Medulla oblongata (tissue), 1 donor: ENCODE data around the gene WDR27.
A peak's percentile ranks its signal among the peaks of the same experiment; 100 is the strongest.
"Not testable (repeated sequence)": the region's sequence is repeated elsewhere in the genome, so short reads cannot be mapped to it uniquely, and the experiment has no call there.

Source experiments
- DNase-seq: peaks from one replicate; pipeline ENCODE4 v3.0.0-alpha.2; 2015; ENCODE audit errors: extremely low spot score

The WDR27 gene

GRCh38 chr6:169441292-169441691 lies 260.5 kb downstream of the WDR27 start:
- no peak for DNase-seq

DNA sequence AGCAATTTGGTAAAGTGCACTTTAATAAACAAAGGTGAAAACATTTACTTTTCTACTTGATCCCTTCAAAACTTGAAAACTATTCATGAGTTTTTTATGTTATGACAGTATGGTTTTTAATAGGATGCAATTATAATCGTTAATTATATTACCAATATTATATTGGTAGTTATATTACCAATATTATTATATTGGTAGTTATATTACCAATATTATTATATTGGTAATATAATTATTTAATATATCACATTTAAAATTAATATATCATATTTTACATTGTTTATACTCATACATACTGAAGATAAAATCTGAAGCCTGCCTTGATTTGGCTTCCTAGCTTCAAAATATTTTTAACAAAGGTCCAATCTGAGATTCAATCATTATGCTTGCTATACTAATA lies 262.1 kb downstream of the WDR27 start:
- DNase-seq = no peak

DNA sequence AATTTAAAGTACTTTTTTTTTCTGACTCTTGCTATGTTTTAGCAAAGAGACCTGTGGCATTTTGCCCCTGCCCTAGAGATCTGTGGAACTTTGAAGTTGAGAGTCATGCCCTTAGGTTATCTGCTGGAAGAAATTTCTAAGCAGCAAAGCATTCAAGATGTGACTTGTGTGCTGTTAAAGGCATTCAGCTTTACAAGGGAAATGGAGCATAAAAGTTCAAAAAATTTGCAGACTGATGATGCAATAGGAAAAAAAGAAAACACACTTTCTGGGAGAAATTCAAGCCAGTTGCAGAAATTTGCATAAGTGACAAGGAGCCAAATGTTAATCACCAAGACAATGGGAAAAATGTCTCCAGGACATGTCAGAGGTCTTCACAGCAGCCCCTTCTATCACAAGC lies 267.3 kb downstream of the WDR27 start:
- DNase-seq = not testable (repeated sequence)

GRCh38 chr6:169429001-169429400 lies 272.8 kb downstream of the WDR27 start:
- no peak for DNase-seq

- DNase-seq = no peak
Measured at GRCh38 chr6:169428532-169428931, 273.3 kb downstream of the WDR27 start.

GRCh38 chr6:169427856-169428255 lies 274.0 kb downstream of the WDR27 start:
- no peak for DNase-seq

DNA sequence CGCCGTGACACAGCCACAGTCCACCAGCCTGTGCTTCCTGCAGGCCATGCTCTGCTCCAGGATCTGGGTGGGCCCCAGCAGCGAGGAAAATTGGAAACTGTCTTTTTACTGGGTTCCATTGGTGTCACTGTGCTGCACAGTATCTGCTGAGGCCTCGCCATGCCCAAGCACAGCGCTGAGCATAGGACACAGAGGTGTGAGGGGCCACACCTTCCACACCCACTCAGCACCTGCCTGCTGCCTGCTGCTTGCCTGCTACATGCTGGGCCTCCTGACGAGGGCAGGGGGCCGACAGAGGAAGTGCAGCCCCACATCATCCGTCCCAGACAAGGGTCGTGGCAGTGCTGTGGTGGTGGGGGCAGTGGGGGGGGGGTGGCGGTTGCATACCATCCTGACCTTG lies 275.2 kb downstream of the WDR27 start:
- no peak for DNase-seq

GRCh38 chr6:169425628-169426370 lies 276.0 kb downstream of the WDR27 start:
- no peak for DNase-seq

- DNase-seq = no peak
Measured at GRCh38 chr6:169424821-169425240, 277.0 kb downstream of the WDR27 start.

GRCh38 chr6:169424149-169424804 lies 277.6 kb downstream of the WDR27 start:
- no peak for DNase-seq

DNA sequence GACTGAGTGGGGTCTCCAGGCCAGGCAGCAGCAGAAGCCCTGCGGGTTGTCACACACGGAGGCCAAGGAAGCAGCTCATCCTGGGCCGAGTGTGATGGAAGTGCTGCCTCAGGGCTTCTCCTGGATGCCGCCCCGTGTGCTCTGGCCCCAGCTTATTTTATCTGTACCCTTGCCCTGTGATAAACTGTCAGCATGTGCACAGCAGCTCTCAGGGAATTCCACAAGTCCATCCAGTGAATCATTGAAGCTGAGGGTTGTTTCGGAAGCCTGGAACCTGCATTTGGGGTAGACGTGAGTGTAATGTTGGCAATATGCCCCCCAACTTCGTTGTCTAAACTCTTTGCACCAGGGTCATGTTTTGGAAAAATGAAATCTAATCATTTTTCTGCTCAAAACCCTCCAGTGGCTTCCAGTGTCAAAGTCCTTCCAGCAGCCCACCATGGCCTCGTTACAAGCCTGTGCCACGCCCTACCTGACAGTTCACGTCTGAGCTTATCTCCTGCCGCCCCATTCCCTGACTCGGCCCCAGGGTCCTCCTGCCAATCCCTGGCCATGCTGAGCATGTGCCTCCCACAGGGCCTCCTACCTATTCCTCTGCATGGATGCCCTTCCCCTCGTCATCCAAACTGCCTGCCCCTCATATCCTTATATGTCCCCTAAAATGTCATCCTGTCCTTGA lies 280.1 kb downstream of the WDR27 start:
- no peak for DNase-seq

DNA sequence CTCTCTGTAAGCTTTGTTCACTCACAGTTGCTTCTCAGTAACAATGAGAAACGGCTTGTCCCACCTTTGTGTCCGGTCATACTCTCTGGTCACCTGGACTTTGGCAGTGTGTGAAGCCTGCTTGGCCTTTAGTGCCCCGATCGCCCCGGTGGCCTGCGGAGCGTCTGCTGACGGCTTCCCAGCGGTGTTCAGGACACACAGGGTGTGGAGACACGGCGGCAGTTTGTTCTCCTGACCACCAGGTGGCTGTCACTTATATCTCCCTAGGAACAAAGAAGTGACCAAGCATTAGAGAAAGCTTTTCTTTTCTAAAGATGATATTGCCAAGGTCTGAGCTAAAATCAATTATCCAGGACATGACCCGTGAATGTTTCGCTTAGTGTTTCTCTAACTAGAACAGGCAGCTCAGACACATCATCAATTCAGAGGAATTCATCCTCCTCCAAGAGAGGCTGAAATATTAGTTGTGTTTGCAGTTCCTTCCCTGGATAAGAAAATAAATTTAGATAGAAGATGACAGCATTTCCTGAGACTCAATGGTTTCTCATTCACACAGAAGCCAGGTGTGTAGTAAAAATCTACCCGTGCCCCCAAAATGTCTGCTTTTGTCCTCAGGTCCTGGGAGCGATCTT lies 280.8 kb downstream of the WDR27 start:
- DNase-seq = no peak

DNA sequence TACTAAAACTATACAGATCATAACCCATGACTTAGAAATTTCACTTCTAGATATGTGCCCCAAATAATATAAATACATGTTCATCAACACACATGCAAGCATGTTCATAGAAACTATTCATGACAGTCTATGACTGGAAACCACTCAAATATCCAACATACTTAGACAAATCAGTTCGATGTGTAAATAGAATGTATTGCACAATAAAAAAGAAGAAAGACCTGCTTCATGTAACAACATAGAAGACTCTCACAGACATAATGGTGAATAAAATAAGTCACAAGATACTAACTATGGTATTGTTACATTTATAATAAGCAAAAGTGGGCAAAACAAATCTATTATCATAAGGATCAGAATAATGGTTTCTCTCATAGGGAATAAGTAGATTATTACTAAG lies 284.7 kb downstream of the WDR27 start:
- no peak for DNase-seq

- DNase-seq = no peak
Measured at GRCh38 chr6:169416249-169416648, 285.6 kb downstream of the WDR27 start.

DNA sequence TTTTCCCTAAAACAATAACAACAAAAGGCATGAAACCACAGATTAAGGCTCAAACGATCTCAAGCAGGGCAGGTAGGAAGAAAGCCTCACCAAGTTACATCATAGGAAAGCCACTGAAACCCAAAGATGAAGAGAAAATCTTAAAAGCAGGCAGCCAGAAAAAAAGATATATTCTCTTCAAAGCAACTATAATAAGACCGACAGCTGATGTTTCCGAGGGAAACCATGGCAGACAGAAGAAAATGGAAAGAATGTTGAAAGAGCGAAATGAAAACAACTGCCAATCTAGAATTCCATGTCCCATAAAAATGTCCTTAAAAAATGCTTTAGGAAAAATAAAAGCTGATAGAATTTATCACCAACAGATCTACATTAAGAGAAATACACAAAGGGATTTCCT lies 286.6 kb downstream of the WDR27 start:
- no peak for DNase-seq

- DNase-seq = no peak
Measured at GRCh38 chr6:169411722-169412121, 290.1 kb downstream of the WDR27 start.

DNA sequence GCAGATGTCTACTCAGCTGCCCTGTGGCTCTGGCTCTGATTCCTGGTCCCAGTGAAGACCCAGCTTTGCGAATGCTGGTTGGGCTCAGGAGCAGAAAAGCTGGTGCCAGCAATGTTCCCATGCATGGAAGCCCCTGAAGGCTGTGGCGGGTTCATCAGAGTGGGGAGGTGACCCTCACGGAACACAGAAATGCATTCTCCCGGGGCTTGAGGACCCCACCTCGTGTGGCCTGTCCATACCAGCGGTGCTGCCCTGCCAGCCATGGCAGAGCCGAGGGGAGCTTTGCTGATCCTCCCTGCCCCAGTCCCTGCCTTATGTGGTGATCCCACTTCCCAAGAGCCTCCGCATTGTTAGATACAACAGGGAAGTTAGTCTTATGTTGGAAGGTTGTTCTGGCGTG lies 290.5 kb downstream of the WDR27 start:
- no peak for DNase-seq

DNA sequence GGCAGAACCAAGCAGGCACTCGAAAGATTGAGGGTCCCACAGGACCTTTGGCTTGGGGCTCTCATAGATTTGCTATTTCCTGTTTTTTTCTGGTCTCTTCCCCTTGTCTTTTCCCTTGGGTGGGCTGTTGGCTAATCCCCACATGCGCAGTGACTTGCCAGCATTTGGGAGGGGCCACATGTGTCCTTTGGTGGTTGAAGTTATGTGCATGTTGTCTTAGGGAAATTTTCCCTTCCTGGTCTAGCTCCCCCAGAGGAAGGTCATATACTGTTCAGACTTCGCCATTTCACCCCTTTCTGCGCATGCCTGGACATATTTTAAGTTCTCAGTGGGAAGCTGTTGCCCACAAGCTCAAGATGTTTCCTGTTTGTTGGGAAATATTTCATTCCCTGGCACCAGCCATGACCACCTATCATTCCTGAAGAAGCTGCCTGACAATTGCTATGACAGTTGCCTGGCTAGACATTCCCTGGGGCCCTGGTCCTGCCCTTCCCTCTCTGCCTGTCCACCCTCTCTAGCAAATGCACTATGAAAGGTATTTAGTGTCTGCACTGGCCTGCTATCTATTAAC lies 292.0 kb downstream of the WDR27 start:
- DNase-seq = no peak

- peak; percentile 13 for DNase-seq
Measured at GRCh38 chr6:169407325-169407724, 294.5 kb downstream of the WDR27 start.
